Peyer's patch (tissue), 4 donors: ENCODE measurements around the gene DOC2A. TPM values are rescaled to one million over a fixed set of nuclear protein-coding genes. Genes with fewer than 3 reads are reported as not detected.
A peak's percentile ranks its signal among the peaks of the same experiment; 100 is the strongest.

Experiments used
- DNase-seq, 3 donors: peaks; one replicate each; pipeline ENCODE4 v3.0.0-alpha.2; 2017 to 2019
- H3K27ac ChIP-seq, 4 donors: fragments of 200-600 bp; sonication (generic); one replicate each; pipeline ENCODE4 v1.5.1; 2016 to 2019
- H3K27me3 ChIP-seq, 2 donors: fragments of 200-600 bp; sonication (generic); one replicate each; pipeline ENCODE4 v1.5.1; 2019
- H3K36me3 ChIP-seq, 3 donors: fragments of 200-600 bp; sonication (generic); one replicate each; pipeline ENCODE4 v1.5.1; 2016 to 2019
- H3K4me1 ChIP-seq, 4 donors: fragments of 200-600 bp; sonication (generic); one replicate each; pipeline ENCODE4 v1.5.1; 2016 to 2019
- H3K4me3 ChIP-seq, 4 donors: fragments of 200-600 bp; sonication (generic); 1 replicate in 3 of 4; 2 replicates in 1 of 4; pipeline ENCODE4 v1.5.1; 2016 to 2019; ENCODE audit warnings: mild to moderate bottlenecking in 1 of 4
- H3K9me3 ChIP-seq, 4 donors: fragments of 200-600 bp; sonication (generic); one replicate each; pipeline ENCODE4 v1.5.1; 2016 to 2019; ENCODE audit warnings: mild to moderate bottlenecking in 1 of 4
- CTCF ChIP-seq, 6 experiments: fragments of 450-650 bp in 4 of 6; fragments of 200-600 bp in 2 of 6; sonication (generic) in 1 of 6; IDR thresholded peaks; one replicate each; pipeline ENCODE4 v1.5.1; 2017 to 2019; ENCODE audit warnings: antibody characterized with exemption in 6 of 6, mild to moderate bottlenecking in 3 of 6, moderate library complexity in 1 of 6
- POLR2A ChIP-seq, 2 donors: fragments of 450-650 bp; IDR thresholded peaks; one replicate each; pipeline ENCODE4 v1.5.1; 2017; ENCODE audit warnings: antibody characterized with exemption in 2 of 2, mild to moderate bottlenecking in 2 of 2, moderate library complexity in 2 of 2
- total RNA-seq, 4 donors: library from RNA; depleted of rRNA; stranded (reverse); fragments of >200 nt; gene quantifications; one replicate each; pipeline ENCODE4 v1.1.0, GENCODE V29; 2016

Gene DOC2A
- total RNA-seq, 4 donors from 2014 or later: 2.5 to 4.9 (median 2.9) TPM; not detected in 1

DNA sequence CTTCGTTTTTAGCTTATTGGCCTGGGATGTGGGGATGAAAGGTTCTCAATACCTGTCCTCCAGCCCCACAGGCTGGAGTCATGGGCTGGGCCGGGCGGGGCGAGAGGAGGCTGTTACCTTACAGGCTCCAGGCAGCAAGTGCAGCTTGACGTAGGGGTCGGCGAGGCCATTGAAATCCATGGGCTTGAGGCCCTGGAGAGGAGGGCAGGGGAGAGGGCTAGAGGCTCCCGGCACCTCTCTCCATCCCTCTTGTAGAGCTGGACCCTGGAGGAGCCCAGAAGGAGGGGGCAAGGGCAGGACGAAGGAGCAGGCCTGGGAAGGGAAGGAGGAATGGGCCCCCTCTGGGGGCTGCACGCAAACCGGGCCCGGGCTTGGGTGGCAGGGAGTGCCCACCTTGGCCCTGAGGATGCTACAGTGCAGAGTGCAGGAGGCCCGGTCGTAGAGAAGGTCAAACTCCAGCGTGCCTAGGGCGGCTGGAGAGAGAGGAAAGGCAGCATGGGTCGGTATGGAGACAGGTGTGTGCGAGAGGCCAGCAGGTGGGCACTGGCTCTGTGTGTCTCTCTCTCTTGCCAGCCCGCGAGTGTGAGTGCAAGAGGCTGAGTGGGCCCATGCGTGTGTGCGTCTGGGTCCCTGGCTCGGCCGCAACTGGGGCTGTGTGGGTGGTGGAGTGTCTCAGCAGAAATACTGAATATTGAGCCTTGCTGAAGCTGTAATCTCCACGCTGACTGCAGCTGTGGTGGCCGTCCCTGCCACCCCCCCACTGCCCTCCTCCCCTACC, 1.6 kb downstream of the DOC2A start:
- H3K9me3 ChIP-seq: no peaks in the 10 kb centered on the region
- H3K27ac ChIP-seq: no peak overlapping the region
- DNase-seq: no peak
- no peaks in the 10 kb centered on the region for H3K36me3 ChIP-seq
- no peak for TF ChIP-seq CTCF (IDR thresholded peaks at IDR 0.05)
- no peak for TF ChIP-seq POLR2A (IDR thresholded peaks at IDR 0.05)
- peaks cover 0 to 27% of the 10 kb centered on the region in 2 donors for H3K27me3 ChIP-seq
- H3K4me1 ChIP-seq: peaks cover 0 to 16% (median 13%) of the 10 kb centered on the region in 4 donors
- no peak overlapping the region for H3K4me3 ChIP-seq

- H3K9me3 ChIP-seq: no peaks in the 10 kb centered on the region
- H3K4me1 ChIP-seq: peaks cover 0 to 16% (median 13%) of the 10 kb centered on the region in 4 donors
- no peak overlapping the region for H3K27ac ChIP-seq
- H3K4me3 ChIP-seq: no peak overlapping the region
- no peak for DNase-seq
- H3K27me3 ChIP-seq: peaks cover 0 to 27% of the 10 kb centered on the region in 2 donors
- no peaks in the 10 kb centered on the region for H3K36me3 ChIP-seq
- TF ChIP-seq CTCF (IDR thresholded peaks at IDR 0.05) (no peak), POLR2A (IDR thresholded peaks at IDR 0.05) (no peak)
These were observed 3.4 kb downstream of the DOC2A start for GRCh38 chr16:30007378-30007895.

DNA sequence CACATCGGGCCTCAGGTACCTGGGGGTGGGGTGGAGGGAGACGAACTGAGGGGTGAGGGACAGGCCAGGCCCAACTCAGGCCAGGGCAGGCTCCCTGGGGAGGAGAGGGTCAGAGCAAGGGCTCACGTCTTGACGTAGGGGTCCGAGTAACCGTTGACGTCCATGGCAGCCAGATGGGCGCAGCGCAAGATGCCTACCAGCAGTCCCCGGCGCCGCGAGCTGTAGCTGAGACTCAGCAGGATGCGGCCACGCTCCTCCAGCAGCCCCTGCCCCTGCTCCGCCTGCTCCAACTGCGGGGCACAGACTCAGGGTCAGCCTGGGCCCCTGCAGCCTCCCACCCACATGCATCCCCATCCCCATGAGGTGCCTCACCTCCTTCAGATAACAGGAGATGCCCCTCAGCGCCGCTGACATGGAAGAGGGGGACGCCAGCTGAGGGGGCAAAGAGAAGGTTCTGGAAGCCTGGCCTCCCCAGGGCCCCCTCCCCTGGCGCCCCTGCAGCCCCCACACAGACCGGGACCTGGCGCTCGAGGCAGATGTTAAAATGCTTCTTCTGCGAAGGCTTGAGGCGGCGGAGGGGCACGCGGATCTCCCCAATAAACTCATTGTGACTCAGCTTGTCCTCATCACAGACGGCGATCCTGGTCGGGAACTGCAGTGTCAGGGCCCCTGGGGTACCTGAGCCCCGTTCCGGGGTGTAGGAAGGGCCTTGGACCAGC, 4.0 kb downstream of the DOC2A start:
- no peak overlapping the region for H3K27ac ChIP-seq
- H3K9me3 ChIP-seq: no peaks in the 10 kb centered on the region
- DNase-seq: no peak
- peaks cover 0 to 16% (median 13%) of the 10 kb centered on the region in 4 donors for H3K4me1 ChIP-seq
- peaks cover 0 to 3% (median 0%) of the 10 kb centered on the region in 3 donors for H3K36me3 ChIP-seq
- no peak overlapping the region for H3K4me3 ChIP-seq
- peaks cover 0 to 23% of the 10 kb centered on the region in 2 donors for H3K27me3 ChIP-seq
- TF ChIP-seq POLR2A (IDR thresholded peaks at IDR 0.05) (no peak), CTCF (IDR thresholded peaks at IDR 0.05) (no peak)

- no peak for TF ChIP-seq POLR2A (IDR thresholded peaks at IDR 0.05)
- H3K27ac ChIP-seq: no peak overlapping the region
- peaks cover 0 to 9% (median 8%) of the 10 kb centered on the region in 4 donors for H3K4me1 ChIP-seq
- H3K9me3 ChIP-seq: no peaks in the 10 kb centered on the region
- peaks cover 0 to 16% of the 10 kb centered on the region in 2 donors for H3K27me3 ChIP-seq
- peaks cover 0 to 10% (median 0%) of the 10 kb centered on the region in 3 donors for H3K36me3 ChIP-seq
- no peak overlapping the region for H3K4me3 ChIP-seq
- no peak for DNase-seq
These were observed 4.7 kb downstream of the DOC2A start for GRCh38 chr16:30006095-30006473.

- Histone ChIP-seq H3K4me3 (no peak overlapping the region), H3K36me3 (peaks cover 0 to 16% (median 0%) of the 10 kb centered on the region in 3 donors), H3K4me1 (peaks cover 0 to 3% (median 2%) of the 10 kb centered on the region in 4 donors), H3K9me3 (no peaks in the 10 kb centered on the region), H3K27me3 (peaks cover 0 to 10% of the 10 kb centered on the region in 2 donors), H3K27ac (no peak overlapping the region)
- peak in 2 of 3 donors; percentile 22 to 59 for DNase-seq
- TF ChIP-seq POLR2A (IDR thresholded peaks at IDR 0.05): no peak
- peak; percentile 35 to 81 (median 76) for TF ChIP-seq CTCF (IDR thresholded peaks at IDR 0.05)
These were observed 5.3 kb downstream of the DOC2A start for GRCh38 chr16:30005341-30006094.
